ENCODE data around the gene RAD18. TPM values are rescaled to one million over a fixed set of nuclear protein-coding genes. Genes with fewer than 3 reads are reported as not detected.

RAD18 gene
- polyA plus RNA-seq, 1 of the 3 experiments (the other 2 are of a cell fraction), result 5.7 TPM

- H3F3A ChIP-seq (replicated peaks; ENCODE audit: insufficient read depth), result peaks cover 8% of the 10 kb centered on the region
- H3K36me3 ChIP-seq (replicated peaks in 1 of 2; ENCODE audit: control insufficient read depth in 1 of 2, insufficient read depth in 2 of 2, low read length in 1 of 2), result no peaks in the 10 kb centered on the region
- H3K4me3 ChIP-seq (ENCODE audit: low read depth in 2 of 2, low read length in 1 of 2), result no peak overlapping the region
- no peaks in the 10 kb centered on the region for H3K79me2 ChIP-seq (ENCODE audit: insufficient read depth)
- H4K20me1 ChIP-seq (ENCODE audit: insufficient read depth), result no peaks in the 10 kb centered on the region
- no peak overlapping the region for H3K9ac ChIP-seq
- ChIA-PET POLR2A (interaction anchor here (1.4 kb wide), 1 partner anchor 394 kb away, joined by 3 read pairs; the partner anchor contains the start of gene THUMPD3), CTCF (interaction anchor here (0.8 to 12.9 kb wide), 8 partner anchors 21 to 333 kb away, joined by 3 to 151 read pairs (median 5); partner anchors contain the start of gene OXTR)
- no peak overlapping the region for H3K27ac ChIP-seq (ENCODE audit: low read depth in 2 of 2, low read length in 1 of 2)
- TF ChIP-seq FOSL2 (IDR thresholded peaks at IDR 0.05; ENCODE audit: borderline replicate concordance, low read depth), result no peak
- TF ChIP-seq, protein P1, sequence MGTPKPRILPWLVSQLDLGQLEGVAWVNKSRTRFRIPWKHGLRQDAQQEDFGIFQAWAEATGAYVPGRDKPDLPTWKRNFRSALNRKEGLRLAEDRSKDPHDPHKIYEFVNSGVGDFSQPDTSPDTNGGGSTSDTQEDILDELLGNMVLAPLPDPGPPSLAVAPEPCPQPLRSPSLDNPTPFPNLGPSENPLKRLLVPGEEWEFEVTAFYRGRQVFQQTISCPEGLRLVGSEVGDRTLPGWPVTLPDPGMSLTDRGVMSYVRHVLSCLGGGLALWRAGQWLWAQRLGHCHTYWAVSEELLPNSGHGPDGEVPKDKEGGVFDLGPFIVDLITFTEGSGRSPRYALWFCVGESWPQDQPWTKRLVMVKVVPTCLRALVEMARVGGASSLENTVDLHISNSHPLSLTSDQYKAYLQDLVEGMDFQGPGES (IDR thresholded peaks at IDR 0.05; ENCODE audit: low read depth, low read length), result no peak
- TF ChIP-seq FOXJ3 (CRISPR knock-in tag; IDR thresholded peaks at IDR 0.05), result no peak
- TF ChIP-seq EP300 (IDR thresholded peaks at IDR 0.05; ENCODE audit: borderline replicate concordance in 1 of 2, low read depth in 1 of 2, low read length in 1 of 2), result no peak
- TF ChIP-seq USF1 (IDR thresholded peaks at IDR 0.05; ENCODE audit: borderline replicate concordance, low read depth), result no peak
- H2AFZ ChIP-seq (ENCODE audit: low read depth), result no peak overlapping the region
- H3K9me3 ChIP-seq, result no peaks in the 10 kb centered on the region
- no peaks in the 10 kb centered on the region for H3K9me2 ChIP-seq
- H3K27me3 ChIP-seq (ENCODE audit: insufficient read depth), result no peaks in the 10 kb centered on the region
- peaks cover 4 to 11% of the 10 kb centered on the region in 2 experiments; a peak in 2 of 4 replicates for H3K4me1 ChIP-seq (ENCODE audit: control insufficient read depth in 1 of 2, insufficient read depth in 2 of 2, low read depth in 1 of 2, low read length in 1 of 2)
- 79% methylated on average over 4 of the region's 4 CpGs for WGBS (ENCODE audit: low lambda C conversion rate)
- H3K4me2 ChIP-seq, result no peak overlapping the region
- DNase-seq, result no peak
Observed at GRCh38 chr3:8969241-8969640, 6.0 kb upstream of the RAD18 start.

GRCh38 chr3:8968375-8968882 lies 5.2 kb upstream of the RAD18 start:
- H3K36me3 ChIP-seq (replicated peaks in 1 of 2; ENCODE audit: control insufficient read depth in 1 of 2, insufficient read depth in 2 of 2, low read length in 1 of 2), result no peaks in the 10 kb centered on the region
- no peak overlapping the region for H3K4me2 ChIP-seq
- no peak overlapping the region for H3K27ac ChIP-seq (ENCODE audit: low read depth in 2 of 2, low read length in 1 of 2)
- 64% methylated on average over 5 of the region's 5 CpGs for WGBS (ENCODE audit: low lambda C conversion rate)
- H3K9me2 ChIP-seq, result no peaks in the 10 kb centered on the region
- H3K79me2 ChIP-seq (ENCODE audit: insufficient read depth), result no peaks in the 10 kb centered on the region
- CTCF ChIA-PET, result interaction anchor here (1.0 to 12.9 kb wide), 5 partner anchors 21 to 283 kb away, joined by 3 to 151 read pairs (median 8); partner anchors contain the start of gene OXTR
- POLR2A ChIA-PET, result interaction anchor here (1.4 kb wide), 1 partner anchor 395 kb away, joined by 3 read pairs; the partner anchor contains the start of gene THUMPD3
- no peak overlapping the region for H2AFZ ChIP-seq (ENCODE audit: low read depth)
- H3K27me3 ChIP-seq (ENCODE audit: insufficient read depth), result no peaks in the 10 kb centered on the region
- no peaks in the 10 kb centered on the region for H4K20me1 ChIP-seq (ENCODE audit: insufficient read depth)
- no peak overlapping the region for H3K4me3 ChIP-seq (ENCODE audit: low read depth in 2 of 2, low read length in 1 of 2)
- peaks cover 15% of the 10 kb centered on the region for H3F3A ChIP-seq (replicated peaks; ENCODE audit: insufficient read depth)
- no peak for TF ChIP-seq RCOR1 (IDR thresholded peaks at IDR 0.05; ENCODE audit: low read length)
- TF ChIP-seq USF2 (IDR thresholded peaks at IDR 0.05; ENCODE audit: borderline replicate concordance, low read depth, low read length), result no peak
- no peak for TF ChIP-seq GATA2 (CRISPR knock-in tag; IDR thresholded peaks at IDR 0.05)
- TF ChIP-seq TEAD4 (IDR thresholded peaks at IDR 0.05; ENCODE audit: borderline replicate concordance, insufficient read depth), result no peak
- TF ChIP-seq, protein P2, sequence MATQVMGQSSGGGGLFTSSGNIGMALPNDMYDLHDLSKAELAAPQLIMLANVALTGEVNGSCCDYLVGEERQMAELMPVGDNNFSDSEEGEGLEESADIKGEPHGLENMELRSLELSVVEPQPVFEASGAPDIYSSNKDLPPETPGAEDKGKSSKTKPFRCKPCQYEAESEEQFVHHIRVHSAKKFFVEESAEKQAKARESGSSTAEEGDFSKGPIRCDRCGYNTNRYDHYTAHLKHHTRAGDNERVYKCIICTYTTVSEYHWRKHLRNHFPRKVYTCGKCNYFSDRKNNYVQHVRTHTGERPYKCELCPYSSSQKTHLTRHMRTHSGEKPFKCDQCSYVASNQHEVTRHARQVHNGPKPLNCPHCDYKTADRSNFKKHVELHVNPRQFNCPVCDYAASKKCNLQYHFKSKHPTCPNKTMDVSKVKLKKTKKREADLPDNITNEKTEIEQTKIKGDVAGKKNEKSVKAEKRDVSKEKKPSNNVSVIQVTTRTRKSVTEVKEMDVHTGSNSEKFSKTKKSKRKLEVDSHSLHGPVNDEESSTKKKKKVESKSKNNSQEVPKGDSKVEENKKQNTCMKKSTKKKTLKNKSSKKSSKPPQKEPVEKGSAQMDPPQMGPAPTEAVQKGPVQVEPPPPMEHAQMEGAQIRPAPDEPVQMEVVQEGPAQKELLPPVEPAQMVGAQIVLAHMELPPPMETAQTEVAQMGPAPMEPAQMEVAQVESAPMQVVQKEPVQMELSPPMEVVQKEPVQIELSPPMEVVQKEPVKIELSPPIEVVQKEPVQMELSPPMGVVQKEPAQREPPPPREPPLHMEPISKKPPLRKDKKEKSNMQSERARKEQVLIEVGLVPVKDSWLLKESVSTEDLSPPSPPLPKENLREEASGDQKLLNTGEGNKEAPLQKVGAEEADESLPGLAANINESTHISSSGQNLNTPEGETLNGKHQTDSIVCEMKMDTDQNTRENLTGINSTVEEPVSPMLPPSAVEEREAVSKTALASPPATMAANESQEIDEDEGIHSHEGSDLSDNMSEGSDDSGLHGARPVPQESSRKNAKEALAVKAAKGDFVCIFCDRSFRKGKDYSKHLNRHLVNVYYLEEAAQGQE (IDR thresholded peaks at IDR 0.05; ENCODE audit: low read depth, low read length), result no peak
- TF ChIP-seq, protein P3, sequence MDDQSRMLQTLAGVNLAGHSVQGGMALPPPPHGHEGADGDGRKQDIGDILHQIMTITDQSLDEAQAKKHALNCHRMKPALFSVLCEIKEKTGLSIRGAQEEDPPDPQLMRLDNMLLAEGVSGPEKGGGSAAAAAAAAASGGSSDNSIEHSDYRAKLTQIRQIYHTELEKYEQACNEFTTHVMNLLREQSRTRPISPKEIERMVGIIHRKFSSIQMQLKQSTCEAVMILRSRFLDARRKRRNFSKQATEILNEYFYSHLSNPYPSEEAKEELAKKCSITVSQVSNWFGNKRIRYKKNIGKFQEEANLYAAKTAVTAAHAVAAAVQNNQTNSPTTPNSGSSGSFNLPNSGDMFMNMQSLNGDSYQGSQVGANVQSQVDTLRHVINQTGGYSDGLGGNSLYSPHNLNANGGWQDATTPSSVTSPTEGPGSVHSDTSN (IDR thresholded peaks at IDR 0.05), result no peak
- no peak overlapping the region for H3K9ac ChIP-seq
- peaks cover 4 to 17% of the 10 kb centered on the region in 2 experiments; a peak in 2 of 4 replicates for H3K4me1 ChIP-seq (ENCODE audit: control insufficient read depth in 1 of 2, insufficient read depth in 2 of 2, low read depth in 1 of 2, low read length in 1 of 2)
- no peak for DNase-seq
- H3K9me3 ChIP-seq, result no peaks in the 10 kb centered on the region

Data from SK-N-SH (cell line).